GM21529 (cell line): ENCODE data around the gene LRRC8D.
"Not testable (repeated sequence)": the region's sequence is repeated elsewhere in the genome, so short reads cannot be mapped to it uniquely, and the experiment has no call there.

ENCODE experiments used
- ATAC-seq: cut with Tn5 transposase; IDR thresholded peaks from one replicate; pipeline ENCODE4 v1.9.1; 2021; ENCODE audit not compliant: unreplicated experiment

The LRRC8D gene

GRCh38 chr1:89910780-89911179, 89.9 kb downstream of the LRRC8D start:
- no peak for ATAC-seq

GRCh38 chr1:89911191-89911991, 90.6 kb downstream of the LRRC8D start:
- ATAC-seq, result no peak

- ATAC-seq, result no peak
These were observed 91.2 kb downstream of the LRRC8D start for GRCh38 chr1:89912073-89912472.

GRCh38 chr1:89913353-89914095, 92.7 kb downstream of the LRRC8D start:
- no peak for ATAC-seq

GRCh38 chr1:89917353-89917752, 96.5 kb downstream of the LRRC8D start:
- ATAC-seq, result no peak

GRCh38 chr1:89918127-89918793, 97.4 kb downstream of the LRRC8D start:
- ATAC-seq, result no peak

GRCh38 chr1:89918794-89919155, 97.9 kb downstream of the LRRC8D start:
- no peak for ATAC-seq

GRCh38 chr1:89919174-89919573, 98.3 kb downstream of the LRRC8D start:
- ATAC-seq, result no peak

GRCh38 chr1:89922911-89923310, 102.1 kb downstream of the LRRC8D start:
- ATAC-seq, result no peak

GRCh38 chr1:89923517-89923916, 102.7 kb downstream of the LRRC8D start:
- no peak for ATAC-seq

- ATAC-seq, result not testable (repeated sequence)
These were observed 103.2 kb downstream of the LRRC8D start for GRCh38 chr1:89924075-89924474.

GRCh38 chr1:89927049-89927448, 106.2 kb downstream of the LRRC8D start:
- no peak for ATAC-seq

GRCh38 chr1:89927478-89927877, 106.6 kb downstream of the LRRC8D start:
- ATAC-seq, result no peak

GRCh38 chr1:89928506-89928905, 107.7 kb downstream of the LRRC8D start:
- ATAC-seq, result no peak

- ATAC-seq, result no peak
These were observed 108.7 kb downstream of the LRRC8D start for GRCh38 chr1:89929467-89930063.

- no peak for ATAC-seq
These were observed 109.7 kb downstream of the LRRC8D start for GRCh38 chr1:89930579-89930978.

- ATAC-seq, result no peak
These were observed 111.1 kb downstream of the LRRC8D start for GRCh38 chr1:89931964-89932363.

- no peak for ATAC-seq
These were observed 111.9 kb downstream of the LRRC8D start for GRCh38 chr1:89932598-89933364.

GRCh38 chr1:89934461-89934860, 113.6 kb downstream of the LRRC8D start:
- ATAC-seq, result no peak

- ATAC-seq, result no peak
These were observed 114.4 kb downstream of the LRRC8D start for GRCh38 chr1:89935235-89935634.

- ATAC-seq, result no peak
These were observed 115.9 kb downstream of the LRRC8D start for GRCh38 chr1:89936694-89937093.
